GM03348 (cell line): Measurements from ENCODE around the gene SAAL1.
A peak's percentile ranks its signal among the peaks of the same experiment; 100 is the strongest.

Source experiments
- DNase-seq: peaks from one replicate; pipeline ENCODE4 v3.0.0; 2012; ENCODE audit warnings: low spot score

The SAAL1 gene

GRCh38 chr11:18088366-18088765 is 17.5 kb downstream of the SAAL1 start:
- DNase-seq, result no peak

DNA sequence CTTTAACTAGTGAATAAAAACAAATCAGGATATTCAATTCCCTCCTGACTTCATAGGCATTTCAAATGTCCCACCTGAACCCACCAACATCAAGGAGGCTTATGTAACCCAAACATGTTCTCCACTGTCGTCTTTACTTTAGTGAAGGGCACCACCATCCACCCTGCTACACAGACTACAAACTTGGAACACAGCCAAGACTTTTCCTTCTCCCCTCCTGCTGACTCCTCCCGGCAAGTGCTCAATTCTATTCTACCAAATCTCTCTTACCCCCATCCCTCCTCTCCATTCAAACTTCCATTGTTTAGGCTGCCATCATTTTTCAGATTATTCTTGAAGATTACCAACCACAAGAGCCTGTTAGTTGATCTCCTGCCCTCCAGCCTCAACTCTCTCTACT is 24.3 kb downstream of the SAAL1 start:
- no peak for DNase-seq

DNA sequence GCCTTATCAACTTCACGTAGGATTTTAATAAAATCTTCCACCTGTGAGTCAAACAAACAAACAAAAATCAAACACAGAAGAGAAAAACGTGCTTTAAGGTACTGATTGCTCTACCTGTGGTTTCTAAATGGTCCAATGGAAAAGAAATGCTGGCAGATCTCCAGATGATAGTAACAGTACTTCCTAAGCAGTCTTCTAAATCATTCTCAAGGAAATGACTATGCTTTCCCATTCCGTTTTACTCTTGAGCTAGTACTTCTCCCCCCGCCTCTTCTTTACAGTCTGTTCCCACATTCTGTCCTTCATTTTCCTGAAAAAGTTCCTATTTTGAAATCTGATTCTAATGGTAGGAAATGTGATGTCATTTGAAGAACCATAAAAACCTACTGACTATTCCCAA is 25.4 kb downstream of the SAAL1 start:
- DNase-seq, result no peak

- DNase-seq, result no peak
Measured at GRCh38 chr11:18078909-18079308, 27.0 kb downstream of the SAAL1 start.

GRCh38 chr11:18075444-18075843 is 30.4 kb downstream of the SAAL1 start:
- DNase-seq, result no peak

GRCh38 chr11:18071098-18071705 is 34.7 kb downstream of the SAAL1 start:
- no peak for DNase-seq

DNA sequence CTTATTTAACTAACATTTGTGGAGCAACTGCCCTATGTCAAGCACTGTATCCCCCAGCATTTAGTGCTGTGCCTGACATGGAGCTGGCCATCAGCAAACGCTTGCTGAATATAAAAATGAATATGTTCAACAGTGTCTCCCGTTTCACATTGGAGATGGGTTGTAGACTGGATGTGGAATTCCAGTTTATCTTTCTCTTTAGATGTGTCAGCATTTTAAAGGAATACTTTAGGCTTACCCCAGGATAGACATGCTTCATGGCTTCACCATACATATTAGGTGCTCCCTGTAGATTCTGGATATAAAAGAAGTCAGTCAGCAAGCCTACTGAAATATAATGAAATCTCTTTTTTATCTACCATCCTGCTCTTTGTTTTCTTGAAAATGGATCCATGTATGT is 38.5 kb downstream of the SAAL1 start:
- no peak for DNase-seq

GRCh38 chr11:18066626-18067025 is 39.3 kb downstream of the SAAL1 start:
- DNase-seq, result no peak

DNA sequence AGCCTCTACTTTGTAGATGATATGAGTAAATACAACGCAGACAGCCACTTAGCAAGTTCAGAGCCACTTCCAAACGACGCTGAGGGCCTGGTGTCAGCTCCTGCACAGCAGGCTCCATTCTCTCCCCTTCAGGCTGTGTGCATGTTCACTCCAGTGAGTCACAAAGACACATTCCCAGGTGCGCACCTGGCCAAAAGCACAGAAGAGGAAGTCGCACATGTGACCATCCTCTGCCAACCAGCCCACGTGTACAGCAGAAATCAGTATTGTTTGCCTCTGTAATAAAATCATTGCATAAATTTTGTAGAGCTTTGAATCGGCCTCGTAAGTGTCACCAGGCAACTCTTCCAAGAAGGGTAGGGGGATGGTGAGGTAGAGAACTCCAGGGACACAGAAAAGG is 40.3 kb downstream of the SAAL1 start:
- no peak for DNase-seq

GRCh38 chr11:18064450-18065054 is 41.3 kb downstream of the SAAL1 start:
- no peak for DNase-seq

GRCh38 chr11:18063862-18064434 is 41.9 kb downstream of the SAAL1 start:
- DNase-seq, result no peak

DNA sequence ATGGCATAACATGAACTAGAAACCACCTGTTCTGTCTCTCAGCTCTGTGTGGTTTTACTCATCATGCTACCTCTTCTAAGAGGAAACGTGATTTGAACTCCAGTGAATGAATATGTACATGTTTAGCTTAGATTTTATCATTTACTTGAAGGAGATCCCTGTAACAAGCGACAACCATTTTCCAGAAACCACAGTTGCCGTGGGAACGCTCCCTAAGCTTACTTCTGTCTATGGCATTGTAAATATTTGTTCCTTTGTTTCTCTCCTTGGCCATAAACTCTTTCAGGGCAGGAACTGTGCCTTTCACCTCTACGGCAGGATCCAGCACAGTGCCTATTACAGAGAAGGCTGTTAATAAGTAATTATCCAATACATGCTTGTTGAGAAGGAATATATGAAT is 42.8 kb downstream of the SAAL1 start:
- DNase-seq, result no peak

DNA sequence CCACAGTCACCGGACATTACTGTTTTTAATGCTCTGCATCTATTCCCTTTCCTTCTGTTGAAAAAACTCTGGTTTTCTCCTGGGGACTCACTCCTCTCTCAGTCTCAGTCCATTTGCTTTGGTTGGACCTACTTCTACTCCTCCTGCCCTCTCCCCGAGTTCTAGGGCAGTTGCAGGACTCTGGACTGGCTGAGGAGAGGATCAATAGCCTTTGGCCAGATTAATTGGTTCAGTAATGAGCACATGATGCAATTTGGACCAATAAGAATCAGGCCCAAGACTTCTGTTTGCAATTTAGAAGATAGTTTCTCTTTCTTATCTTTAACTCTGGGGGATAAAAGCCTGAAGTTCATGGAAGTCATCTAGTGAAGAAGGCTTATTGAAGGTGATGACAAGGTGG is 44.5 kb downstream of the SAAL1 start:
- DNase-seq, result no peak

- DNase-seq, result no peak
Measured at GRCh38 chr11:18056561-18057181, 49.2 kb downstream of the SAAL1 start.

DNA sequence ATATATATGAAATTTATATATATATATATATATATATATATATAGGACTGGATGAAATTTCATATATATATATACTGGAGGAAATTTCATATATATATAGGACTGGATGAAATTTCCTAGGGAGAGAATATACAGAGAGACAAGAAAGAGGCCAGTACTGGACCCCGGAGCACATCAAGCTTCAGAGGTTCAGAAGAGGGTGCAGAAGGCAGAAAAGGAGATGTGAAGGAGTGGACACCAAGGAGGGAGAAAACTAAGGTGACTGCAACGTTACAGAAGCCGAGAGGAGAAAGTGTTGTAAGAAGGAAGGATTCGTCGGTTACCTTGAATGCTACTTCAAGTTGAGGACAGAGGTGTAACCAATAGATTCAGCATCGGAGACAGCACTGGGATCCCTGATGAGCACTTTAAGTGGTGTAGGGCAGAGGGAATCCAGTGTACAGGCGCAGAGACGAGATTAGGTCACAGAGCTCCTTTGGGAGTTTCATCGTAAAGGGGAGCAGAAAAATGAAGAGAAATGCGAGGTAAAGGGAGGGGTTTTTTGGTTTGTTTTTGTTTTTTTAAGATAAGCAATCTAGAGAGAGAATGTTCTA is 51.3 kb downstream of the SAAL1 start:
- DNase-seq, result no peak

GRCh38 chr11:18050848-18051247 is 55.0 kb downstream of the SAAL1 start:
- DNase-seq, result no peak

DNA sequence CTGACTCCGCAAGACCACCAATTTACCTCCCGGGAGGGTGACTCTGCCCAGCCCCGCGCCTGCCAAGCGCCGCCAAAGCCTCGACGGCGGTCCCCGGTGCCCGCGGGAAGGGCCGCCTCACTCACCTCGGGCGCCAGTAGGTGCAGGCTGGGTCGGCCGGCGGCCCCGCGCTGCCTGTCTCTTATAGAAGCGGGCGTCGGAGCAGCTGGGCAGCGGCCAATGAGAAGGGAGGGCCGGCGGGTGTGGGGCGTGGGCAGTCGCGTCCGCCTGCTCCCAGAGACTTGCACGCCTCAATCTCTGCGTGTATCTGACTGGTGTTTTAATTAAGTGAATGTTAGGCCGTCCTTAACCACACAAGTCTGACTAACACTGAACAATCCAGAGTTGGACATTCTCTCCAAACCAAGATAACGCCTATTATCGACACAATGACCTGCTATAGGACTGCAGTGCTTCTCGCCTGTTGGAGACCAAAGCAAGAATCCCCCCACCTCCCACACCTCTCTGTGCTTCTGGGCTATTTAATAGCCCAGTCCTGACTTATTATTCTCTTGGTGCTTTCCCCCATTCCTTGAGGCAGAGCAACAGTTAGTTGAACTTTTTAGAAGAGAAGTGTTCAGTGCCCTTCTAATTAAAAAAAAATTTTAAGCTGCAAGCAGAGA is 59.6 kb downstream of the SAAL1 start, which contains the start of gene TPH1:
Gene TPH1 (minus strand): TSS at position 154 of the 662 bp plus-strand sequence. CDS start 5,507 bp downstream, outside the sequence.
- DNase-seq, result peak; percentile 40

GRCh38 chr11:18036456-18036855 is 69.4 kb downstream of the SAAL1 start:
- no peak for DNase-seq
